NCI-H146 treated with DMSO at 0.1 percent for 48 hours (cell line): Measurements from ENCODE around the gene HCN4.

Source experiments
- DNase-seq: peaks from one replicate; lab custom pipeline; 2025; ENCODE audit not compliant: unreplicated experiment; lab: John Stamatoyannopoulos, UW

Gene HCN4

DNA sequence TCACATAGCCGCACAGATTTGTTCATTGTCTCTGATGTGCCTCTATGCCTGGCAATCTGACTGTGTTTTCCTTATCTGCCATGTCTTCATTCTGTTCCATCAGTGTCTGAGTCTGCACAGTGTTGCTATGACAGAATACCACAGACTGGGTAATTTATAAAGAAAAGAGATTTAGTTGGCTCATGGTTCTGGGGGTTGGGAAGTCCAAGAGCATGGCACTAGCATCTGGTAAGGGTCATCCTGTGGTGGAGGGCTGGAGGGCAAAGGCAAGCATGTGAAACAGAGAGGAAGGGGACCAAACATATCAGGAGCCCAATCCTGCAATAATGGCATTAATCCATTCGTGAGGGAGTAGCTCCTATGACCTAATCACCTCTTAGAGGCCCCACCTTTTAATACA is 11.9 kb upstream of the HCN4 start:
- no peak for DNase-seq

DNA sequence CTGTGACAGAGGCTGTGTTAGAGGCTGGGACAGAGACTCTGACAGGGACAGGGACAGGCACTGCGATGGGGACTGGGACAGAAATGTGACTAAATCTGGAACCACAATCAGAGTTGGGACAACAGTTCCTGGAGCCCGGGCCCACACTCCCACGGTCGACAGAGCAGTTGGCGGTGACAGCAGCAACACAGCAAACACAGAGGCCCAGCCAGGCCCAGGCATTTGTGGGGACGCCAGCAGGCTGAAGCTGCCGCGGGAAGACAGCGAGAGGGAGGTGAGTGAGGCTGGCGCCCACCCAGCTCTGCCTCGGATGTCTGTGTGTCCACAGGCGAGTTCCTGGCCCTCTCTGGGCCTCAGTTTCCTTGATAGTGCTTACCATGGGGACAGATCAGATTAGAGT is 9.3 kb upstream of the HCN4 start:
- DNase-seq: no peak

DNA sequence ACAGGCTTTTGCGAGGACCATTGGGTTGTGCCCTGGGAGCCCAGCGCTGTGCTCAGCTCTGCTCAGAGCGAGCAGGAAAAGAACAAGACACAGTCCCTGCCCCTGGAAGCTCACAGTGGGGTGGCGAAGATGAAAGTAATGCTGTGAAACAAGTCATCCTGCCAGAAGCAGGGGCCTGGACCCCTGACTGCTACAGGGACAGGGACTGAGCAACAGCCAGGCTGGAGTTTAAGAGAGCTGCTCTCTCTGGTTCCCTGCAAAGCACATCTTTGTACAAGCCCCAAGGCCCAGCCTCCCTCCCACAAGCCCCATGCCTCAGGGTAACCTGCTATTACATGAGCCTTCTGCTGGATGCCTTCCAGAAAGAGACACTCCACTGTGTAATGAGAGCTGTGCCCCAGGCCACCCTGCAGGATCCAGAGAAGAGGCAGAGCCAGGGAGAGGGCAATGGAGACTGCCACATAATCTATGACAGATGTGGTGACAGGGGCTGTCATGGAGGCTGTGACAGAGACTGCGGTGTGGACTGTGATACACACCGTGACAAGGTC is 7.1 kb upstream of the HCN4 start:
- no peak for DNase-seq

DNA sequence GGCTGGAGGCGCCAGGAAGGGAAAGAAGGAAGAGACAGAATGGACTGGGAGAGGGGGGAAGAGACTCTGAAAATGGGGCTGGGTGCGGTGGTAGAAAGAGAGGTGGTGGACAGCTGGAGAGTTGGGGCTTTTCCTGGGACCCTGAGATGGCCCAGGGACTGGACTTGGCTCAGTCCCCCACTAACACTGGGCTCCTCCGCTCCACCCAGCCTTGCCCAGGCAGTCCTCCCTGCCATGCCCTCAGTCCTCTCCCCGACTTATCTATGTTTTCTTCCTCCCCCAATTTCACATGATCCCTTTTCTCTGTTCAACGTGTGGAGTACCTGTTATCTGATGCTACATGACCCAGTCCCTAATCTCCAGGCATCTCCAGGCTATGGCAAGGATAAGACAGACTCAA is 6.3 kb upstream of the HCN4 start:
- no peak for DNase-seq

DNA sequence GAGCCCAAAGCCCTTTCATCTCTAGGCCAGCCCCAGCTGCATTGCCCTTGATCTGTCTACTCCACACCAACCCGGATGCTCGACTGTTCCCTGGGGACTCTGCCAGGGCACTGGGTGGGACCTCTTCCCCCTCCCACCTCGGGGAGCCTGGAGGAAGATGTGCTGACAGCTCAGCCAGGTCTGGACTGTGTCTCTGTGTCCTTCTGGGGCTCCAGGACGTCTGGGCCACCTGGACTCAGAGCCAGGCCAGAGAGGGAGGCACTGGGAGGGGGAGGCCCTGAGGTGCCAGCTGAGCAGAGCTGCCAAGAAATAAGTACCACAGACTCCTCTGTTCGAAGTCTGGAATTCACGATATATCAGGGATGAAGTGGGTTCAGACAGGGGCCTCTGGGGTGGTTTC is 5.8 kb upstream of the HCN4 start:
- no peak for DNase-seq

DNA sequence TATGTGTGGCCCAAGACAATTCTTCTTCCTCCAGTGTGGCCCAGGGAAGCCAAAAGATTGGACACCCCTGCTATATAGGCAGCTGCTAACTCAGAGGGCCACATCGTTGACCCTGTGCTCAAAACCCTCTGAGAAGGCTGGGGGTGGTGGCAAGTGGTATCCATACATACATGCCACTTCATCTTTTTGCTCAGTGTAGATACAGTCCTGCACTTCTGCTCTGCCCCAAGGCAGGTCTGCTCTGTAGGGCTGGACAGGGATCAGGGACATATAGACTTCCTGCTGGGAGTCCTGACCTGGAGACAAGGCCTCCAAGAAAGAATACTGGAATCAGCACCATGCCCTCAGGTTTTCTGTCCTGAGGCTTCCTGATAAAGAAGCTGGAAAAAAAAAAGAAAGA is 4.5 kb upstream of the HCN4 start:
- no peak for DNase-seq

DNA sequence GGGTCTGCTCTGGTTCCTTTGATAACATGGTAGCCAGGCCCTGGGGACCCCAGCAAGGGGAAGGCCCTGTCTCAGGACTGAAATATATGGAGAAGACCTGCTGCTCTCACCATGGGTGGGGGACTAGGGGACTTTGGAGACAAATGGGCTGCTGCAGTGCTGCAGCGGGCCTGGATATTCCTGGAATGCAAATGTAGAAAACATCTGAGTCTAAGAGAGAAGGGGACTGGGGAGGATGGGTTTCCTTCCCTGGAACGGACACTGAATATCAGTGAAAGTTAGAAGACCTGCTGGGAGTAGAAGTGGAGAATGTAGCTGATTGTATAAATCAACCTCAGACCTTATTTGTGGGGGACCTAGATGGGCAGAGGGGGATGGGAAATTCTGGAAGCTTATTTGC is 3.1 kb upstream of the HCN4 start:
- no peak for DNase-seq

DNA sequence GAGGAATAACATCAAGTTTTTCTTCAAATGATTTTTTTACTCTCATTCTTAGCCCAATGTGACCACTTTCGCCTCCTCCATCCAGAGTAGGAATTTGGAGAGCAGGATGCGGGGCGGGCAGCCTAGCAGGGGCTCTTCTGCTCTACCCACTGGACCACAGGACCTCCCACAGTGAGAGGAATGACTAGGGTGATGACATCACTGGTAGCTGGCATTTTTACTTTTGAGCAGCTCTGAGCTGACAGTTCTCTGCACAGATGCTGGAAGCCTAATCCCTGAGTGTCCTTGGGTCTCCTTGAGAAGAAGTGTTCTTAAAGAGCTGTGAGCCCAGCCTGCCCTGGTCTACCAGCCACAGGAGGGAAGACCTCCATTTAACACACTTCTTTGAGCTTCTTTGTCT is 1.4 kb upstream of the HCN4 start:
- DNase-seq: no peak

DNA sequence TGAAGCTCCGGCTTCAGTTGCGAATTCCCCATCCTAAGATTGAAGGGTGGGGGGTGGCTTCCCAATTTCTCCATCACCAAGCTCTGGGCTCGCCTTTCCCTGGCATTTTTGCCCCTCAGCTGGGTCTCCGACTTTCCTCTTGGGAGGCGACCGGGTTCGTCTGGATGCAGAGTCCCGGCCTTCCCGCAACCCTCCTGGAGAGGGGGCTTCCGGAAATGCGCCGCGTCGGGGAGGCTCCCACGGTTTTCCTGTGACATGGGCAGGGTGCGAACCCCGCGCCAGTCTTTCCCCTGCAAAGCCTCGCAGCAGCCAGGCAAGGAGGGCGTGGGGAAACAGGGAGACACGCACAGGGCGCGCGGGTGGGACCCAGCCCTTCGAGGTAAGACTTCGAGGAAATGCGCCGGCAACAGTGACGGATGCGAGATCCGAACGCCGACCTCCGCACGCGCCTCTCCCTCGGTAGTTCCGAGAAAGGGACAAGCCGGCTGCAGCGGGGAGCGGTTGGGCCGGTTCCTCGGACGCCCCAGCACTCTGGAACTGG is 466 bp upstream of the HCN4 start:
- DNase-seq: no peak

DNA sequence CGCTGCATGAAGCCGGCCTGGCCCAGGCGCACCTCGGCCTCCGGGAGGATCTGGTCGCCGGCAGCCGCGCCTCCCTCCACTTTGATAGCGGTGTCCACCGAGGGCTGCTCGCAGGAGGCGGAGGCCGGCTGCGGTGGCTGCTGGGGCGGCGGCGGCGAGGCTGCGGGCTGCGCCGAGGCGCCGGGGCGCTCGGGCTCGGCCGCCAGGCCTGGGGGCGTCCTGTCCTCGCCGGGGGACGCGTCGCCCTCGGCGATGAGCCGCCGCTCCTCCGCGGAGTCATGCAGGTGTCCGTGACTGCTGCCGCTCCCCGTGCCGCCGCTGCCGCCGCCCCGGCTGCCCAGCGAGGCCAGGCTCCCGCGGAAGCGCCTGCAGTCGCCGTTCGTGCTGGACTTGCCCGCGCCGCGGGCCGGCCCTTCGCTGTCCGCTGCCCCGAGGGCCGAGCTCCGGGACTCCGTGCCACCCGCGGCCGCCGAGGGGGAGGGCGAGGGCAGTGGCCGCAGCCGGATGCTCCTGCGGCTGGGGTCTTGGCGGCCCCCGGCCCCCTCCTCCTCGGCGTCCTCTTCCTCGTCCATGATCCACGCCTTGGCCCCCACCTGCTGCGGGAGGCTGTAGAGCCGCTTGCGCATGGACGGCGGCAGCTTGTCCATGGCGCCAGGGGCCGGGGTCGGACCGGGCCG is 996 bp downstream of the HCN4 start:
- no peak for DNase-seq

DNA sequence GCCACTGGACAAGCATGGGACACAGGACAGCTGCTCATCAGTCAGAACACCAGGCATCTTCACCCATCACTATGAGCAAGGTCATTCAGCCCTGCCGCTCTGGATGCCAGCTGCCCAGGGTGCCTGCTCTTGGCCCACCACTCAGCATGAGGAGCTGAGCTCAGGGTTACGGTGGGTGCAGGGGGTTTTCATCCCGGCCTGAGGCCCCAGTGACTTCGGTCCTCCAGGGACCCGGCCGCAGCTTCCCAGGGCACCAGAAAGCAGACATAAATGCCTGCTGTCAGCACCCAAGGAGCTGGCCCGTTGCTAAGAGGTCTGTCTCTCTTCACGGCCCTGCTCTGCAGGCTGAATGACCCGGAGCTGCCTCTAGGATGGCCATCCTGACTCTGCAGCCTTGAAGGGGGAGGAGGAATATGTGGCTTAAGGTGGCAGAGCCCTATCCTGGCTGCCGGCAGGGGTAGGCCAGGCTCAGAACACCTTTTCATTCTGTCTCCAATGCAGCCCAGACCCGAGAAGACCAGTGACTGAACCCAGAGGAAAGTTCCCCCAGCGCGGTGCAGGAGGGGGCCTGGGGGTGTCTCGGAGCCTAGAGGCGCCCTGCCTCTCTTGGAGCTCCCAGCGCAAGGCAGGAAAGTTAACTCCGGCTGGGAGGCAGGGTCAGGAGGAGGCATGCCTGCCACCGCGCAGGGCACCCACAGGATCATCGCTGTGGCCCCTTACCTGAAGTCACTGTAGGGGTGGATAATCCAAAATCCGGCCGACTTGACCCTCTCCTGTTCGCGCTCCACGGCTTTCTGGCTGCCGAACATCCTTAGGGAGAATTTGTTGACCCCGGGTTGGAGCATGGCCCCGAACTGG is 1.8 kb downstream of the HCN4 start:
- no peak for DNase-seq

DNA sequence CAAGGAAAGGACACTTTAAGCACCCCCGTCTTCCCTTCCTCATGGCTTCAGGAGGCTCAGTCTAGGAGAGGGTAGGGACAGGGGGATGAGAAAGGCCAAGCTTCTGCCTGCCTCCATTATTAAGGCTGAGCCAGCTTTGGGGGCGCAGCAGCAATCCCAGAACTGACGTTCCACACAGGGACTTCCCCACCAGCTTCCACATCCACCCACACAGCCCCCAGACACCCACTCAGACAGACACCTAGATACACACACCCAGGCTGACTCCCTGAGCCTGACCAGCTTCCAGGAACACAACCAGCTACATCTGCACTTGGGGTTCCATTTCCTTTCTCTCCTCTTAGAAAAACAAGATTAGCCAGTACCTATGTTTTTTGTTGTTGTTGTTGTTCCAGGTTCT is 4.7 kb downstream of the HCN4 start:
- no peak for DNase-seq

DNA sequence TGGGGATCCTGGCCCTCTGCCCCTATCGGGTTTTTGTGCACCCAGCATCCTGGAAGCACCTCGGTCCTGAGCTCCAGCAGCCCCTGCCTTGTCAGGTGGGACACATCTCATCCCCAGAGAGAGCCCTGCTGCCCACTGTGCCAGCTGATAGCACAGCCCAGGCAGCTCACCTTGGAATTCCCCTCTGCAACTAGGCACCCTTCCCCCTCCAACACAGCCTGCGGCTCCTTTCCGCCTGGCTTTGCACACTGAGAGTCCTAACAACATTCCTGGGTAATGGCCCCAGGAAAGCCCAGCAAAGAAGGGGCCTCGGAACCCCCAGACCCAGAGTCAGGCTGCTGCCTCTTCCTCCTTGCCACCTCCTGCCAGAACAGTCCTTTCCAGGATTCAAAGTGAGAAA is 5.9 kb downstream of the HCN4 start:
- DNase-seq: no peak

DNA sequence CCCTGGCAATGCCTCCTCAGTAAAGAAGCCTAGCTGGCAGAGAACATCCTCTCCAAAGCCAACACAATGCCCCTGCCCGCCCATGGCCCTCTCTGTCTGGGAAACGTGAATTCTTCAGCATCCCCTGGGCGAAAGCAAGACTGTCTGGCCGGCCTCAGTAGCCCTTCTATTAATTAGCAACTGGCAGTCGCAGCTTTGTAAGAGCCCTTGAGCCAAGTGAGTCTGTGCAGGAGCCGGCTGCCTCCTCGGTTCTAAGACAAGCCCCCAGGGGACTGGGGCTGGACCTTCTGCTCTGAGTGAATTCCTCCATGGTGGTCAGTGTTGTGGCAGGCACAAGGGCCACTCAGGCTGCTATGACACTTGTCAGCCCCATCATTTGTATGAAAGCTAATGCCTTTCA is 7.4 kb downstream of the HCN4 start:
- no peak for DNase-seq

DNA sequence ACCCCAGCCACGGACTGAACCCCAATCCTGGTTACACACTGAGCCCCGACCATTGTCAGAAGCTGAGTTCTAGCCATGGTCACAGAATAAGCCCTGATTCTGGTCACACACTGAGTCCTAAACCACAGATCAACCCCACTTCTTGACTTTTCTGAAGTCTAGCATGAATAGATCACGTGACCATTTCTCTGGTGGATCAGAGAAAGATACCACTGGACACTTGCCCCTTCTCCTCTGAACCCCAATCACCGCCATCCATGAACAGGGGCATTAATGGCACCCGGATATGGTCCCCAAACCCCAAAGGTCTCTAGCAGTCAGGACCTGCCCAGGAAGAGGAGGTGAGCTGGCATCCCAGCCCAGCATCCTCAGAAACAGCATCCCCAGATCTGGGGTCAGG is 9.1 kb downstream of the HCN4 start:
- DNase-seq: no peak

DNA sequence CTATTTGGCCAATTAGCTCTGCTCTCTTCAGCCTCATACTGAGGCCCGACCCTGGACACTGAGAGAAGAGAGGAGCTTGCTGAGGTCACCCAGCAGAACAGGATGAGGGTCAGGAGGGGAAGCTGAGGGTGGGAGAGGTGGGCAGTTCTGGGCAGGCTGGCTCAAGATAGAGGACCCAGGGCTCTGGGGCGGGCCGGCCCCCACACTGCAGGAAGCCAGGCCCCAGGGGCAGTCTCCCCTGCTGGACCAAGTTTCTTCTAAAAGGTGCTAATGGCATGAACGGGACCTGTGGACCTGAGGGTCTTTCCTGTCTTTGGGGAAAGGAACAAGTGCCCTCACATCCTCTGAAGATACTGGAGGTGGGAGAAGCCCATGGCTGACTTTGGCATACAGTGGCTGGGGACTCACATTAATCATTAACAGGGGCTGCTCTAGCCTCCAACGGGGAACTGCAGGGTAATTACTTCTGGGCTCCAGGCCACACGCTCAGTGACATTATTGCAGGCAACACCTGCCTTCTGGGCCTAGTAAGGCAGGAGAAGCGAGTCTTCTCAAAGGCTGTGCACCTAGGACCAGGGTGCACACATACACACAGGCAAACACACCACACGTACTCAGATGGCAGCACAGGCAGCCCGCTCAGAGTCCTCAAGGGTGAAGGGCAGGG is 10.6 kb downstream of the HCN4 start:
- DNase-seq: no peak

DNA sequence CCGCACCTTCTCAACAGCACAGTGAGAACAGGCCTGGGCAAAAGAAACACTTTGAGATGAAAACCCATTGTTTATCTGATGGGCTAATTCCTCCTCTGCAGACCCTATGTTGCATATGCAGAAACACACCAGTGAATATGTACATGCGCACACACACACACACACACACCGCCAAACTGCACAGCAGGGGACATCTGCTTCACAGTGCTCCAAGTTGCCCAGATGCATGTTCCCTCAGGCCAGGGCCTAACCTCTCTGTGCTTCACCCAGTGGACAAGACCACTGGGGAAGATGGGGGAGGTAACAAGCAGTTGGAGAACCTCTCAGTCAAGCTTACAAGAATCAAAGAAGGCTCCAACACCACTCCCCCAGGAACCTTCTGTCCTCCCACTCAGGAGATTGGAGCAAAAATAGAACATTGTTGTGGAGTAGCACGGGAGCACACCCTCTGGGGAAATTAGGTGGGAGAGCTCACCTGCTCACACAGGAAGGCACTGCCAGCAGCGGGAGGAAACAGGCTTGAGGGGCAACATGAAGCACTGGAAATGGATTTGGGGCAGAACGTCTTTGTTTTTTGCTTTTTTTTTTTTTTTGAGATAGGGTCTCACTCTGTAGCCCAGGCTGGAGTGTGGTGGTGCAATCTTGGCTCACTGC is 13.0 kb downstream of the HCN4 start:
- no peak for DNase-seq

DNA sequence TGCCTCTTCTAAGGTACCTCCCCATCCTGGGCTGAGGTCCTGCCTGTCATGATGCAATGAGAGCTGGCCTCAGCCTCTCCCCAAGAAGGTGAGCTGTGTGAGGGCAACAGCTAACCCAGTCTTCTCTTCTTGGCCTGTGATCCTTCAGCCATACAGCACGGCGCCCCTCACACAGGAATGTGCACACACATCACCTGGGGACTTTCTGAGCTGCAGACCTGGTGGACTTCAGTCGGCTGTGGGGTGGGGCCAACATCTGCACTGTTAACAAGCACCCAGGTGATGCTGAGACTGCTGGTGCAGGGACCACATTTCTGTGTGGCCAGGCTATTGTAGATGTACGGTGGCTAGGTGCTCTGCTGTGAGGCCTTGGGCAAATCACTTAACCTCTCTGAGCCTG is 14.5 kb downstream of the HCN4 start:
- no peak for DNase-seq

DNA sequence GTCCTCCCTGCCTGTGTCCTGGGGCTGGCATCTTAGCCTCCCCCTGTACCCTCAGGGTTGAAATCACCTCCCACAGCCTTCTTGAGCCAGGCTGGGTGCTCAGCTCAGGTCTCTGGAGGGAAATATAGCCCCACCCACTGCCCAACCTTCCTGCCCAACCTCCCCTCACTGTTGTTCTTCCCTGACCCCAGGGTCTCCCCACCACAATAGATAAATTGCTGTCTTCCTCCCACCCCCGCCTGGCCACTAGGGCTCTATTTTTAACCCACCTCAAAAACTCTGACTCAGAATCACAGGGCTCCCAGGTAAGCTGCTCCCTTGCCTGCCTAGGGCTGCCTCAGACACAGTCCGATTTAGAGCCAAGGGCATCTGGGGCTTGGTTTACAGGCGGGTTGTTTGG is 15.0 kb downstream of the HCN4 start:
- peak; percentile 47 for DNase-seq

DNA sequence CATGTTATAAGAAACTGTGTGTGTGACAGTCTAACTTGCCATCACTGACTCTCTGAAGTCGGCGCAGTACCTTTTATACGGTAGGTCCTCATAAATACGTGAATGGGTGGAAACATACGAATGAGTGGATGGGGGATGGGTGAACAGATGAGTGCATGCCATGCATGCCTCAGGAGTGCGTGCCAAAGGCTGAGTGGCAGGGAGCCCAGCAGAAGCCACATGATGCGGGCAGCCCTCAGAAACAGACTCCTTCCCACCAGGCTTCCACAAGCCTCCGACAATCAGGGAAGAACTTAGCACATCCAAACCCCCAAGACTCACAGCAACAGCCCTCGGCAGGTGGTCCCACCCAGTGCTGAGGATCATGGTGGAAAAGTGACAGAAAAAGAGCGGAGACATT is 16.7 kb downstream of the HCN4 start:
- no peak for DNase-seq

DNA sequence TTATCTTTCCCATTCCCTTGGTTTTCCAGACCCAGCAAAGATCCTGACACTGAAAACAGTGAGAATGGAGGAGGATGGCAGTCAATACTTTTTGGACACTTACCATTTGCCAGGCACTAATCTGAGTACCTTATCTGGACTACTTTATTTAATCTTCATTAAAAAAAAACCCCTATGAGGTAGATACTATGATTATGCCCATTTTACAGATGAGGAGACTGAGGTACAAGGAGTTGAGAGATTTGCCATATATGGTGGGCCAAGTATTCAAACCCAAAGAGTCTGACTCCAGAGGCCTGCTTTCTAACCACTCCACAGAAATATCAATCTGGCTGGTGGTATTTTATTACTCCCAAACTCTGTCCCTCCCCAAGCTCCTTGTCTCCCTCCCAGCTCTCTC is 19.6 kb downstream of the HCN4 start:
- no peak for DNase-seq
